Kidney (tissue), 14 donors: ENCODE data around the gene APBA1. TPM values are rescaled to one million over a fixed set of nuclear protein-coding genes. Genes with fewer than 3 reads are reported as not detected.

Experiments
- DNase-seq, 5 donors: peaks; one replicate each; pipeline ENCODE4 v3.0.0-alpha.2; 2013 to 2020
- FAIRE-seq: peaks from 2 replicates; lab custom pipeline; 2012; peaks lifted over from hg19 to GRCh38; lab: Jason Lieb, UNC
- H3K27ac ChIP-seq, 2 donors: one replicate each; pipeline ENCODE4 v1.7.0; 2013; ENCODE audit warnings: low read depth in 2 of 2, low read length in 2 of 2, inconsistent platforms in 1 of 2
- H3K27me3 ChIP-seq: one replicate; pipeline ENCODE4 v1.7.1; 2013; ENCODE audit warnings: low read length, inconsistent platforms; ENCODE audit not compliant: control insufficient read depth, insufficient read depth
- H3K36me3 ChIP-seq, 3 donors: one replicate each; pipeline versions ENCODE4 v1.7.0 to v1.7.1; 2013; ENCODE audit warnings: low read length in 3 of 3, control low read depth in 1 of 3, inconsistent platforms in 1 of 3; ENCODE audit not compliant: insufficient read depth in 3 of 3, control insufficient read depth in 2 of 3
- H3K4me1 ChIP-seq, 3 donors: one replicate each; pipeline versions ENCODE4 v1.7.0 to v1.7.1; 2013; ENCODE audit warnings: low read length in 3 of 3, inconsistent platforms in 1 of 3, low read depth in 1 of 3; ENCODE audit not compliant: control insufficient read depth in 2 of 3, insufficient read depth in 2 of 3
- H3K4me3 ChIP-seq, 3 donors: one replicate each; pipeline versions ENCODE4 v1.7.0 to v1.8.1; 2013; ENCODE audit warnings: low read length in 3 of 3, control low read depth in 1 of 3, inconsistent platforms in 1 of 3
- H3K9ac ChIP-seq, 3 donors: one replicate each; pipeline versions ENCODE4 v1.7.0 to v1.7.1; 2013; ENCODE audit warnings: low read length in 3 of 3, control low read depth in 1 of 3, inconsistent platforms in 1 of 3
- H3K9me3 ChIP-seq, 3 donors: one replicate each; pipeline versions ENCODE4 v1.7.0 to v1.7.1; 2013; ENCODE audit warnings: low read length in 3 of 3, control low read depth in 1 of 3, inconsistent platforms in 1 of 3; ENCODE audit not compliant: control insufficient read depth in 2 of 3, insufficient read depth in 1 of 3
- intact Hi-C: fragments of 100-400 bp; cut with DNase I; formaldehyde crosslinking; loops from one replicate; pipeline ENCODE4 v1.11.1; 2022
- polyA plus RNA-seq: library from polyadenylated mRNA; stranded (reverse); fragments of 350-450 nt; fragmentation: Illumina TruSeq; extraction: RNeasy Lipid Tissue Mini Kit (QIAGEN cat#74804); gene quantifications from one replicate; pipeline ENCODE4 v1.2.3, GENCODE V29; 2014; ENCODE audit warnings: low read depth, low replicate concordance; ENCODE audit not compliant: insufficient read depth
- total RNA-seq: library from RNA; stranded (reverse); fragmentation: NEBNext Ultra II Directional; extraction: Animal tissue kit (Norgen Biotek cat#: 25700); gene quantifications from one replicate; pipeline ENCODE4 v1.2.1, GENCODE V29; 2021
- TF ChIP-seq, protein P1 (sequence below): IDR thresholded peaks from 3 replicates; pipeline ENCODE4 v1.5.1; 2012; ENCODE audit warnings: mild to moderate bottlenecking, moderate library complexity, borderline replicate concordance; ENCODE audit not compliant: insufficient read depth; ENCODE audit errors: extremely low read depth
- donor health status: control.
- donor health status: control.
- donor health status: control.
- donor health status: control.
- donor health status: control.
- donor health status: DM: yes; HTN: yes; CAD: no.
- donor health status: Normal renal cell carcinoma (clear cell type).

Gene APBA1
- total and polyA plus RNA-seq, 2 donors from 2014 or later = 1.3 to 5.1 TPM

DNA sequence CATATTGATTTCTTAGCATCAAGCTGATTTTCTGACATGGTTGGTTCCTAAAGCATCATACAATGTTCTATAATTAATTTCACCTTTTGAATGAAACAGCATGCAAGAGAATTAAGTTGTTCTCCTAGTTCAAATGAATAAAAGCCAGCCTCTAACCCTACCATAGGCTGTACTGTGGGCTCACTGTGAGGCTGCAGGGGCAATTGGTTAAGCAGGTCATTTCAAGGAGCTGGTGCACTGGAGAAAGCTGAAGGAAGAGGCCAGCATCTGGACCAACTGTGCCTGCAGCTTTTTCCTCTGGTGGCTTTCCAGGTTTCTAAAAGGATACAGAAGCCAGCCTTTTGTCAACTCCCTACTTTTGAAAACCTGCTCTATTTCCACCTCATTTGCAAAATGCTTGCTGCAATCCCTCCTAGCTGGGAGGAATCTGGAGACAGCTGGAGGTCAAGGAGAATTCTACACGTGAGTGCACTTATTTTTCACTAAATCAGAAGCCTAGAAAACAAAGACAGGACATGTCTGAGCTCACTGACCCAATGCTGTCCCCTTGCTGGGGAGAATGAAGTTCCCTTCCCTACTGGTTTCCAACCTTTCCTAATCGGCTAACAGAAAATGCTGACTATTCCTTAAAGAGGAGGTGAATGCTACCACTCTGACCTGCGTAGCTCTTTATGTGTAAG is 158.9 kb downstream of the APBA1 start:
- intact Hi-C loops = no loop called here
- H3K27ac ChIP-seq = no peak overlapping the region
- FAIRE-seq = no peak
- DNase-seq = peak in 2 of 5 donors; percentile 39 to 48
- no peak overlapping the region for H3K9ac ChIP-seq
- TF ChIP-seq, protein P1, sequence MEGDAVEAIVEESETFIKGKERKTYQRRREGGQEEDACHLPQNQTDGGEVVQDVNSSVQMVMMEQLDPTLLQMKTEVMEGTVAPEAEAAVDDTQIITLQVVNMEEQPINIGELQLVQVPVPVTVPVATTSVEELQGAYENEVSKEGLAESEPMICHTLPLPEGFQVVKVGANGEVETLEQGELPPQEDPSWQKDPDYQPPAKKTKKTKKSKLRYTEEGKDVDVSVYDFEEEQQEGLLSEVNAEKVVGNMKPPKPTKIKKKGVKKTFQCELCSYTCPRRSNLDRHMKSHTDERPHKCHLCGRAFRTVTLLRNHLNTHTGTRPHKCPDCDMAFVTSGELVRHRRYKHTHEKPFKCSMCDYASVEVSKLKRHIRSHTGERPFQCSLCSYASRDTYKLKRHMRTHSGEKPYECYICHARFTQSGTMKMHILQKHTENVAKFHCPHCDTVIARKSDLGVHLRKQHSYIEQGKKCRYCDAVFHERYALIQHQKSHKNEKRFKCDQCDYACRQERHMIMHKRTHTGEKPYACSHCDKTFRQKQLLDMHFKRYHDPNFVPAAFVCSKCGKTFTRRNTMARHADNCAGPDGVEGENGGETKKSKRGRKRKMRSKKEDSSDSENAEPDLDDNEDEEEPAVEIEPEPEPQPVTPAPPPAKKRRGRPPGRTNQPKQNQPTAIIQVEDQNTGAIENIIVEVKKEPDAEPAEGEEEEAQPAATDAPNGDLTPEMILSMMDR = no peak
- H3K4me3 ChIP-seq = no peak overlapping the region
- peaks cover 0 to 3% (median 0%) of the 10 kb centered on the region in 3 donors for H3K4me1 ChIP-seq
- H3K9me3 ChIP-seq = no peaks in the 10 kb centered on the region
- H3K36me3 ChIP-seq = no peaks in the 10 kb centered on the region
- no peaks in the 10 kb centered on the region for H3K27me3 ChIP-seq

DNA sequence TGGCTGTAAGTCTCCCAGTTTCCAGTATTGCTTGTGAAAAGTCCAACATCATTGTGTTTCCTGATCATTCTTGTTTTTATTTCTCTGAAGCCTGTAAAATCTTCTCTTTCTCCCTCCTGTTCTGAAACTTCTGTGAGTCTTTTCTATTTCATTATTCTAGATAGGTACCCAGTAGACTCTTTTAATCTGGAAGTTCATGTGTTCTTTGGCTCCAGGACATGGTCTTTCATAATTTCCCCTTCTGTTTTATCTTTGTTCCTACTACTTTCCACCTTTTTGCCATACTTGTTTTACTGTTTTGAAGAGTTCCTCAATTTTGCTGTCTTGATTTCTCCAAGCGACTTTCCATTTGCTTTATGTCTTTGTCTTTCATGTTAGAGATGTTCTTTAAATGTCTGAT is 168.1 kb downstream of the APBA1 start:
- H3K27ac ChIP-seq = no peak overlapping the region

DNA sequence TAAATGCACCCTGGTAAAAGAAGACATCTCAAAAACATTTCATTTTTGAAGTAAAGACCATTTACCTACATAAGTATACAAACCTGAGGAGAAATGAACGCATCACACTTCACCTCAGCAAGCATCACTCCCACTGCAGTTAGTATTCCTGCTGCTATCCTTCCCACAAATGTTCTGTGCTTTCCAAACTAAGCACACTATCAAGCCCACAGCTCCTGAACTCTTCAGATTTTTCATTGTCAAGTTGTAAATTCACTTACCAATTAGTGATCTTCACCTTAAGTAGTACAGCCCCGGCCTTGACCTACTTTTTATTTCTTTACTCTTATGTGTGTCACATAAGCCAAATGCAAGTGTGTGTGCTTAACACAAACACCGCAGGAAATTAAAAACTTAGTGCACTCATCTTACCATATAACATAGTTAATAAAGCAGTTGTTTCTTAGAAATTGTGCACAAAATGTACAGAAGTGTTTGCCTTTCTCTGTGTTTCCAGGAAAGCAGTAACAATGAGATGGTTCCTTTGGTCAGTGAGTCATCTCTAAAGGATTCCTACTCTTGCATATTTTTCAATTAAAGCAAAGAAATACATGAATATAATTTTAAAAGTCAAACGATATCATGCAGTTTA is 169.4 kb downstream of the APBA1 start:
- no peak overlapping the region for H3K4me3 ChIP-seq
- no peaks in the 10 kb centered on the region for H3K4me1 ChIP-seq
- TF ChIP-seq, protein P1 = no peak
- intact Hi-C loops = no loop called here
- no peaks in the 10 kb centered on the region for H3K27me3 ChIP-seq
- FAIRE-seq (no peak), DNase-seq (no peak)
- no peaks in the 10 kb centered on the region for H3K9me3 ChIP-seq
- H3K9ac ChIP-seq = no peak overlapping the region
- H3K27ac ChIP-seq = no peak overlapping the region
- no peaks in the 10 kb centered on the region for H3K36me3 ChIP-seq

More for the DNA sequence above, 168.1 kb downstream of the APBA1 start:
- Histone ChIP-seq H3K36me3 (no peaks in the 10 kb centered on the region), H3K4me3 (no peak overlapping the region), H3K4me1 (no peaks in the 10 kb centered on the region), H3K27me3 (no peaks in the 10 kb centered on the region), H3K9ac (no peak overlapping the region), H3K9me3 (no peaks in the 10 kb centered on the region)
- no peak for FAIRE-seq
- intact Hi-C loops = no loop called here
- TF ChIP-seq, protein P1 = no peak
- DNase-seq = no peak
